ENCODE data around the gene SPATA31D4. TPM values are rescaled to one million over a fixed set of nuclear protein-coding genes. Genes with fewer than 3 reads are reported as not detected.

The SPATA31D4 gene
- total and polyA plus RNA-seq, 10 of the 15 experiments (the other 5 are each of a cell fraction or from before 2014, with no cell fraction given) = not detected

DNA sequence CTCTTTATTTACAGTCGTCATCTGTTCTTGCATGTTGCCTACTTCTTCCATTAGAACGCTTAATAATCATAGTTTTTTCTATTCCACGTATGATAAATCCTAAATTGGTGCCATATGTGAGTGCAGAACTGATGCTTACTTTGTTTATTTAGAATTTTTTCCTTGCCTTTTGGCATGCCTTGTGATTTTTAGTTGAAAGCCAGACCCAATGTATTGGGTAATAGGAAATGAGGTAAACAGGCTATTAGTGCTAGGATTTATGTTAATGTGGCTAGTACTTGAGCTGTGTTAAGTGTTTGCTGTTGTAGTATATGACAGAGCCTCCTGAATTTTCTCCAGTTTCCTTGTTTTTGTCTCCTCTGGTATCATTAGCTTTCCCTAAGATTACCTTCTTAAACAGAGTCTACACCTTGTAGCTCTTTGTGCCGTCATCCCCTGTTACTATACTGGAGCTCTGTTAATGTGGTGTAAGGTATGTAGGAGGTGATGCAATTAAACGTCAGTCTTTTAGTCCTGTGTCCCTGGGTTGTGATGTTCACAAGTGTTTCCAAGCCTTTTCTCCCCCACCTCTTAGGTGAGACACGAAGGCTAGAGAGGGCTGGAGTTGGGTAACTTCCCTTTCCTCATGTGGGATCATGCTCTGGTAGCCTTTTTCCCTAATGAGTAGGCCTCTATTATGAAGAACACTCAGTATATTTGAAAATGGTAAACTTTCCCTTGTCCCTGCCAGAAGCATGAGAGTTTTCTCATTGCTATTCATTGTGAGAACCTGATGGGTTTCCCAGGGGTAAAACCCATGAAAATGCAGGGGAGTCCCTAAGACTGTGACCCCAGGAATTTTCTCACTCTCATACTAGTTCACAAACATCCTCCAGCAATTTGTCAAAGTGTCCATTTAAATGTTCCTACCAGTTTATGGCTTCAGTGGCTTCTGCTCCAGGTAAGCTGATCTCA lies 36.3 kb downstream of the SPATA31D4 start:
- Histone ChIP-seq H3K4me1 (ENCODE audit: control insufficient read depth, insufficient read depth, low read length) (no peaks in the 10 kb centered on the region), H3K4me2 (ENCODE audit: control insufficient read depth, insufficient read depth) (no peak overlapping the region), H2AFZ (ENCODE audit: control insufficient read depth, low read depth, low read length) (no peak overlapping the region), H3K9me3 (replicated peaks; ENCODE audit: control insufficient read depth, insufficient read depth, low read length) (no peaks in the 10 kb centered on the region), H3K9ac (ENCODE audit: control insufficient read depth, insufficient read depth, low read length) (no peak overlapping the region), H3K27me3 (replicated peaks in 1 of 2; ENCODE audit: control insufficient read depth in 2 of 2, insufficient read depth in 2 of 2, low read length in 1 of 2) (no peaks in the 10 kb centered on the region), H3K4me3 (no peak overlapping the region), H3K27ac (ENCODE audit: control insufficient read depth, insufficient read depth) (no peak overlapping the region), H4K20me1 (ENCODE audit: control insufficient read depth, insufficient read depth) (no peaks in the 10 kb centered on the region), H3K36me3 (ENCODE audit: control insufficient read depth in 2 of 2, insufficient read depth in 2 of 2, low read length in 1 of 2) (no peaks in the 10 kb centered on the region), H3K79me2 (ENCODE audit: control insufficient read depth, insufficient read depth, low read length) (no peaks in the 10 kb centered on the region)
- ChIA-PET POLR2A (no interaction called here), CTCF (no interaction called here), RAD21 (ENCODE audit: unreplicated experiment) (no interaction called here), SMC1A (ENCODE audit: uncharacterized antibody, unreplicated experiment) (interaction anchor here (0.6 kb wide), 1 partner anchor 156 kb away, joined by 3 read pairs; no protein-coding TSS in a partner anchor)
- intact Hi-C loops (cut with micrococcal nuclease; ENCODE audit: unreplicated experiment) (no loop called here), in situ Hi-C loops (cut with MboI) (loop anchor here (25.0 kb wide), 1 partner anchor 98 kb away; no protein-coding TSS in a partner anchor)
- TF ChIP-seq MEF2B (IDR thresholded peaks at IDR 0.05; ENCODE audit: partially characterized antibody, poor library complexity, severe bottlenecking) (peak; percentile 66), IKZF2 (IDR thresholded peaks at IDR 0.05) (no peak)
- 9% methylated on average over 6 of the region's 6 CpGs for WGBS (ENCODE audit: insufficient coverage, insufficient replicate concordance, low lambda C conversion rate, missing lambda C conversion rate)
- FAIRE-seq (no peak), ATAC-seq (no peak), DNase-seq (ENCODE audit: low read depth, low spot score) (no peak)
- BruUV-seq (replicated peaks) = no TSS peak

DNA sequence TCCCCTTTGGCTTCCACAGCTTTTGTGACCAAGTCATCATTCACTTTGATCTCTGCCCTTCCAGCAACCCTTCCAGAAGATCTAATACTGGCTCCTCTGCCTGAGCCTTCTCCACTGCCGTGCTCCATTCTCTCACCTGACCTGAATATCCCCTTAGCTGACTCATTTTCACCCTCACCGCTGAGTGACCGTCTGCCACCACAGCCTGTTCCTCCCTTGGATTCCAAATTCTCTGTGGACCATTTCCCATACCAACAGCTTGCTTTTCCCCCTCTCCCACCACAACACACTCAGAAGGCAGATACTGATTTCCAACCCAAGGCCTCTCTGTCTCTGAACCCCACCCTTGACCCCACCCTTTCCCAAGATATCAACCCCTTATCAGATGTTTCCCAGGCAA lies 39.8 kb downstream of the SPATA31D4 start:
- Histone ChIP-seq H3K27me3 (replicated peaks in 1 of 2; ENCODE audit: control insufficient read depth in 2 of 2, insufficient read depth in 2 of 2, low read length in 1 of 2) (no peaks in the 10 kb centered on the region), H3K4me1 (ENCODE audit: control insufficient read depth, insufficient read depth, low read length) (no peaks in the 10 kb centered on the region), H3K4me2 (ENCODE audit: control insufficient read depth, insufficient read depth) (no peak overlapping the region), H3K36me3 (ENCODE audit: control insufficient read depth in 2 of 2, insufficient read depth in 2 of 2, low read length in 1 of 2) (no peaks in the 10 kb centered on the region), H3K27ac (ENCODE audit: control insufficient read depth, insufficient read depth) (no peak overlapping the region), H2AFZ (ENCODE audit: control insufficient read depth, low read depth, low read length) (no peak overlapping the region), H3K9me3 (replicated peaks; ENCODE audit: control insufficient read depth, insufficient read depth, low read length) (no peaks in the 10 kb centered on the region), H3K9ac (ENCODE audit: control insufficient read depth, insufficient read depth, low read length) (no peak overlapping the region), H3K4me3 (no peak overlapping the region), H3K79me2 (ENCODE audit: control insufficient read depth, insufficient read depth, low read length) (no peaks in the 10 kb centered on the region), H4K20me1 (ENCODE audit: control insufficient read depth, insufficient read depth) (no peaks in the 10 kb centered on the region)
- intact Hi-C loops (cut with micrococcal nuclease; ENCODE audit: unreplicated experiment) (no loop called here), in situ Hi-C loops (cut with MboI) (loop anchor here (25.0 kb wide), 1 partner anchor 94 kb away; no protein-coding TSS in a partner anchor)
- no TSS peak for BruUV-seq (replicated peaks)
- POLR2A ChIA-PET = no interaction called here
- TF ChIP-seq CREM (IDR thresholded peaks at IDR 0.05; ENCODE audit: low read depth) (no peak), SMAD5 (IDR thresholded peaks at IDR 0.05; ENCODE audit: low read depth) (no peak), BACH1 (IDR thresholded peaks at IDR 0.05; ENCODE audit: borderline replicate concordance) (no peak), SIN3A (IDR thresholded peaks at IDR 0.05; ENCODE audit: low read depth, low read length) (no peak), RELA (IDR thresholded peaks at IDR 0.05; ENCODE audit: borderline replicate concordance, partially characterized antibody) (no peak), ZNF384 (IDR thresholded peaks at IDR 0.05; ENCODE audit: borderline replicate concordance, low read depth, low read length) (no peak), SMC3 (IDR thresholded peaks at IDR 0.05; ENCODE audit: borderline replicate concordance, low read length) (no peak), SMARCA5 (IDR thresholded peaks at IDR 0.05) (no peak)
- DNase-seq (ENCODE audit: low read depth, low spot score) (no peak), FAIRE-seq (no peak), ATAC-seq (no peak)
- CTCF ChIA-PET = no interaction called here
- RAD21 ChIA-PET (ENCODE audit: unreplicated experiment) = no interaction called here
- 63% methylated on average over 3 of the region's 3 CpGs for WGBS (ENCODE audit: insufficient coverage, insufficient replicate concordance, low lambda C conversion rate, missing lambda C conversion rate)
- SMC1A ChIA-PET (ENCODE audit: uncharacterized antibody, unreplicated experiment) = no interaction called here
